Fibroblast of skin of right quadriceps (primary cell): Measurements from ENCODE around the gene RPS6KA1.
"Not testable (repeated sequence)": the region's sequence is repeated elsewhere in the genome, so short reads cannot be mapped to it uniquely, and the experiment has no call there.

Experiments used
- DNase-seq: peaks from one replicate; pipeline ENCODE4 v3.0.0-alpha.2; 2013

RPS6KA1 gene

DNA sequence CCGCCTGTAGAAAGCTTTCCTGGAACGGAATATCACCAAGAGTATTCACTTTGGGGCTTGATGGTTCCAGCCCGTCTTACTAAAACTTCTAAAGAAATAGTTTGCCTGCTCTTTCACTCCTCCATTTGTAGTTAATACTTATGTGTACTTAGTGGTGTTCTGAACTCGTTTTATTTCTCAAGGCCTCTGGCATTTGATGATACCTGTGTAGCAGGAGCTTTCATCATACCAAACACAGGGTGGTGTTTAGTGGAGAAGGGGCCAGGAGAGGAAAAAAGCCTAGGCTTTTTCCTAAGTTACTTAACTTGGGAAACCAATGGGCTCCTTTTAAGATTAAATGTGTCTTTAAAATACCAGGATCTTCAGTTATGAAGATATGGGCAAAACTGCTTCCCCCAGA lies 74.3 kb downstream of the RPS6KA1 start:
- DNase-seq = no peak

DNA sequence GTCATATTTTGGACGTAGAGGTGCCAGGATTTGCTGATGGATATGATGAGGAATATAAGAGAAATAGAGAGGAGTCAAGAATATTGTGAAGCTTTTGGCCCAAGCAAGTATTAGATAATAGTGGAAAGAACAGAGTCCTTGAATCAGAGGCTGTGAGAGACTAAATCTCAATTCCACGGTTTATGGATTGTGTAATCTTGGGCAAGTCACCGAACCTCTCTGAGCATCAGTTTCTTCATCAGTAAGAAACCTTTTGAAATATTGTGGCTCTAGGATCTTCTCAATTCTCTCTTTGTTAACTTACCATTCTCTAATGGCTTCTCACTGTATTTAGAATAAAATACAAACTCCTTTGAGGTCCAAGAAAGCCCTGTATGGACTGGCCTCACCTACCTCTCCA lies 77.6 kb downstream of the RPS6KA1 start:
- no peak for DNase-seq

DNA sequence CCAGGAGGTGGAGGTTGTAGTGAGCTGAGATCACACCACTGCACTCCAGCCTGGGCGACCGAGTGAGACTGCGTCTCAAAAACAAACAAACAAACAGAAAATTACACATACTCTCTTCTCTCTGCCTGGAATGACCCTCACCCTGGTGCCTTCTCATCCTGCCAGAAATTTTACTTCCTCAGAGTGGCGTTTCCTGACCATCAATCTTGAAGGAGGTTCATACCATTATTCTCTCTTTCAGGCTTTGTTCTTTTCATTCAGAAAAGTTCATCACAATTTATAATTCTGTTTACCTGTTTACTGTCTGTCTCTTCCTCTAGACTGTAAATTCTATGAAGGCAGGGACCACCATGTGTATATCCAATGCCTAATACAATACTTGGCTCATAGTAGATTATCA lies 79.3 kb downstream of the RPS6KA1 start:
- DNase-seq = no peak

DNA sequence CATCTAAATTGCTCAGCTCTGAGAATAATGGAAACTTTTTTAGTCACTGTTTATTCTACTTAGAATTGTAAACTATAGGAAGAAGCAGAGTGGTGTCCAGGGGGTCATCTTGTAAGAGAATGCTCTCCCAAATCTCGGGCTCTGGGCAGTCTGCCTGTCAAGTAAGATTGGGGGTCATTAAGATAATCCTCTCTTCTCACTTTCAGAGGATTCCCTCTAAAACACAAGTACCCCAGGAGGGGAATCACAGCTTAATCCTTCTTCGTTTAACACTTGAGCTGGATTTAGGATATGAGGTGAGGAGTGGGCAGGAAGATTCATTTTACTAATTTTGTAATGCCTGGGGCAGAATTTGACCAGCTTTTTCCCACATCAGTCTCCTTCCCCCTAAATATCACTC lies 81.2 kb downstream of the RPS6KA1 start:
- no peak for DNase-seq

DNA sequence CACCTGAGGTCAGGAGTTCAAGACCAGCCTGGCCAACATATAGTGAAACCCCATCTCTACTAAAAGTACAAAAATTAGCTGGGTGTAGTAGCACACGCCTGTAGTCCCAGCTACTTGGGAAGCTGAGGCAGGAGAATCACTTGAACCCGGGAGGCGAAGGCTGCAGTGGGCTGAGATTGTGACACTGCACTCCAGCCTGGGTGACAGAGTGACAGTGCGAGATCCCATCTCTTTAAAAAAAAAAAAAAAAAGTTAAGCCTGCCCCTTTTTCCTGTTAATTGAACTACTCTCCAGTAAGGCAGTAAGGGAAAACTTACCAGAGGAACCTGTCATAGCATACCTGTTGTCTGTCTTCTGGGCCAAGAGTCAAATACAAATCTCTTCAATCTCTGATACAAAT lies 83.1 kb downstream of the RPS6KA1 start:
- DNase-seq = not testable (repeated sequence)

DNA sequence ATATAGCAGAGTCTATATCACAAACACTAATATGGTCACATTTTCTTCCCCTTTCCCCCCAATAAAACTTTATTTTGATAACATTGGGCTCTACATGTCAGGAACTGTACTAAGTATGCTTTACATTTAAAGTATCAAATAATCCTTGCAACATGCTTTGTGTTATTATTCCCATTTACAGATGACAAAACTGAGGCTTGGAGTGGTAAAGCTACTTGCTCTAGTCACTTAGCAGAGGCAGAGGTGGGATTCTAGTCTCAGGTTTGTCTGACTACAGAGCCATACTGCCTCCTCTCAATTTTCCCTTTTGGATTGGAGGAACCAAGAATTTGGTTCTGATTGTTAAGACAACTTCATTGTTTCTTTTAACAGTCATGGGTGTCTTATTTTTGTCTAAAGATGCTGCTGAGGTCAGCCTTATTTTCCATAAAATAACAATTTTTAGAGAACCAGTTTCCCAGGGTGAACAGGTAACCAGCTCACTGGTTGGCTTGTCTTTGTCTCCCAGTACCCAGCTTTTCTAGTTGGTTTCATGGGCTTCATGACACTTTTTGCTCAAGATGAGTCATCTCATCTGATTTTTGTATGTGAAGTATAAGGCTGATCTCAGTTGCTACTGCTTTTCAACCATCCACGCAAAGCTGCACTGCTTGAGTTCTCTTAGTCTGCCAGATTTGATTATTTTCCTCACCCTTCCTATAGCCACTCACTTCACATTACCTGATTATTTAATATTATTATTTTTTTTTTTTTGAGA lies 85.3 kb downstream of the RPS6KA1 start:
- no peak for DNase-seq

DNA sequence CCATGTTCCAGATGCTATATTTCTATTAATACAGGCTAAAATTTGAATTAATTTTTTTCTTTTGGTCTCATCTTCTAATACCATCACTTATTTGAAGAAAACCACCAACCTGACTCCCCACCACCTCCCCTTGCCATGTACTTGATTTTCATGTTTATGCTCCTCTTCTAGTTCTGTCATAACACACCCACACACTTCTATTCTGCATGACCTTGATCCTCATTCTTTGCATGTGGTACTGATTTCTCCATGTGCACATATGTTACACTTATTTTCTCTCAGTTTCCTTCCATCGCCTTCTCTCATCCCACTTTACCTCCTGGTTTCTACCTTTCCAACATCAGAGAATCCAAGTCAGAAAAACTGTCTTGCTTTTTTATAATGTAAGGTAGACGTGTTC lies 87.3 kb downstream of the RPS6KA1 start:
- no peak for DNase-seq

DNA sequence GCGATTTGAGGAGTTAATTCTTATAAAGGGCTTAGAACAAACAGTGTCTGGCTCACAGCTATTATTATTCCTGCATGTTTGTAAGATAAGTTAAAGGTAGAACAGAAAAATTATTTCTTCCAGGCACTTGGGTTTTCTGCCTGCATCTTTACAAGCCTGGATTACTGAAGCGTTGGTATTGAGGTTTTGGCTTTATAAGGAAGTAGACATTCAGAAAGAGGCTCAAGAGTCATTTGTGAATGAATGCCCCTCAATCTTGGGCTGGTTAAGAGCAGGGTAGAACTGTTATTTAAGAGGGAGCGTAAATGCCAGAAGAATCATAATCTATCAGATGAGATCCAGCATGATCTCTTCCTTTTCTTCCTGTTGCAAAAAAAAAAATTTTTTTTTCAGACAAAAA lies 89.0 kb downstream of the RPS6KA1 start:
- no peak for DNase-seq
